LNCAP (cell line): ENCODE data around the gene CCDC159.

ENCODE experiments used
- TF ChIP-seq, protein P1 (sequence below): fragments of 450-650 bp; IDR thresholded peaks from 2 replicates; pipeline ENCODE4 v1.5.1; 2017; ENCODE audit warnings: mild to moderate bottlenecking

Gene CCDC159

DNA sequence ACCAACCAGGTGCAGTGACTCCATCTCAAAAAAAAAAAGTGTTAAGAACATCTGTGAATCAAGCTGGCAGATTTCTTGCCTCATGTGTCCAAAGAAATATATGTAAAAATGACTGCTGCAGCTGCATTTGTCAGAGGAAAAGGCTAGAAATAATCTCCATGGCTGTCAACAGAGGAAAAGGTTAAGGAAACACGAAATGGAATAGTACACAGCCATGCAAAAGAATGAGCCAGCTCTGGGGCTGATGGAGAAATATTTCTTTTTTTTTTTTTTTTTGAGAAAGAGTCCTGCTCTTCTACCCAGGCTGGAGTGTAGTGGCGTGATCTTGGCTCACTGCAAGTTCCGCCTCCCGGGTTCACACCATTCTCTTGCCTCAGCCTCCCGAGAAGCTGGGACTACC, 13.5 kb upstream of the CCDC159 start:
- TF ChIP-seq, protein P1, sequence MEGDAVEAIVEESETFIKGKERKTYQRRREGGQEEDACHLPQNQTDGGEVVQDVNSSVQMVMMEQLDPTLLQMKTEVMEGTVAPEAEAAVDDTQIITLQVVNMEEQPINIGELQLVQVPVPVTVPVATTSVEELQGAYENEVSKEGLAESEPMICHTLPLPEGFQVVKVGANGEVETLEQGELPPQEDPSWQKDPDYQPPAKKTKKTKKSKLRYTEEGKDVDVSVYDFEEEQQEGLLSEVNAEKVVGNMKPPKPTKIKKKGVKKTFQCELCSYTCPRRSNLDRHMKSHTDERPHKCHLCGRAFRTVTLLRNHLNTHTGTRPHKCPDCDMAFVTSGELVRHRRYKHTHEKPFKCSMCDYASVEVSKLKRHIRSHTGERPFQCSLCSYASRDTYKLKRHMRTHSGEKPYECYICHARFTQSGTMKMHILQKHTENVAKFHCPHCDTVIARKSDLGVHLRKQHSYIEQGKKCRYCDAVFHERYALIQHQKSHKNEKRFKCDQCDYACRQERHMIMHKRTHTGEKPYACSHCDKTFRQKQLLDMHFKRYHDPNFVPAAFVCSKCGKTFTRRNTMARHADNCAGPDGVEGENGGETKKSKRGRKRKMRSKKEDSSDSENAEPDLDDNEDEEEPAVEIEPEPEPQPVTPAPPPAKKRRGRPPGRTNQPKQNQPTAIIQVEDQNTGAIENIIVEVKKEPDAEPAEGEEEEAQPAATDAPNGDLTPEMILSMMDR: no peak

DNA sequence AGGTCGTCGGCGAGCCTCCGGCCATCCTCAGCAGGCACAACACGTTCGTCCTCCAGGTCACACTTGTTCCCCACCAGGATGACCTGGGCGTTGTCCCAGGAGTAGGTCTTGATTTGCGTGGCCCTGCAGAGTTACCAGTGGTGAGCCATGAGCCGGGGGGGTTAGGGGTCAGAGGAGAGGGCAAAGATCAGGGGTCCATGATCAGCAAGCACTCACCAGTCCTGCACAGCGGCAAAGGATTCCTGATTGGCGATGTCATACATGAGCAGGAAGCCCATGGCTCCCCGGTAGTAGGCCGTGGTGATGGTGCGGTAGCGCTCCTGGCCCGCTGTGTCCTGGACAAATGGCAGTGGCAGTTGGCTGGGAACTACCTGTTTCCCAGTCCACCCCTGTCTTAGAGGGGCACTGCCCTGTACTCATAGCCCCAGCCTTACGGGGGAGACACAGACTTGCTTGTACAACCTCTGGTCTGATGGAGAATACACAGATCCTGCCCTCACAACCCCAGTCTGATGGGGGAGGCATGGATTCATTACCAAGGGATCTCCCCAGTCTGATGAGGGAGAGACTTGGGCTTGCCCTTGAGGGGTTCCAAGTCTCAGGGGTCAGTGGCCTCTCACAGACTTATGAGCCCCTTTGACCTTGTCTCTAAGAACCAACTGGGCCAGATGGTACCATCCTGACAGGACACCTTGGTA, 10.7 kb upstream of the CCDC159 start:
- TF ChIP-seq, protein P1: no peak

DNA sequence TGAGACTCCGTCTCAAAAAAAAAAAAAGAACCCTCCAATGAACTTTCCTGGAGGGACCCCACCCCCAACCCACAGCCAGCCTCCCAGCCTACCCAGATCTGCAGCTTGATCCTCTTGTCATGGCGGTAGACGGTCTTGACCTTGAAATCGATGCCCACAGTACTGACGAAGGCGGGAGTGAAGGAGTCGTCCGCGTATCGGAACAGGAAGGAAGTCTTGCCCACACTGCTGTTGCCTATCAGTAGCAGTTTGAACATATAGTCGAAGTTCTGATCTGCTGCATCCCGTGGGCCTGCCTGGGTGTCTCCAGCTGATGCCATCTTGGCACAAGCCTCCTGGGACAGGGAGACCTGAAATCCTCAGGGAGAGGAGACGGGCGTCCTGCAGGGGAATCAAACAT, 9.2 kb upstream of the CCDC159 start:
- TF ChIP-seq, protein P1: no peak

DNA sequence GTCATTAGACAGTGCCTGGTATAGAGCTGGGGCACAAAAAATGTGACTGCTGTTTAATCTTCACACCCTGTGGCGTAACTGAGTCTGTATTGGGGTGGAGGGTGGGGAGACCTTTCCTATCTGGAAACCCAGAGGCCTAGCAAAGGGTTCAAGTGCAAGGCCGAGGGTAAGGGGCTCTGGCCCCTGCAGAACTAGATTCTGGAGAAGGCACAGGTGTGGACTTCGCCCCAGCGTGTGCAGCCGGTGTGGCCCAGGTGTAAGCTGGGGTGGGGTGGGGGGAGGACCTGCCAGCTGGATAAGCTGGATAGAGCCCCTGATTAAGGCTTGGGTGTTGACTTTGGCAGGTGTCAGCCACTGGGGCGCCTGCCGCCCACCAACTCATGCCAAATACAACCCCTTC, 8.2 kb upstream of the CCDC159 start:
- TF ChIP-seq, protein P1: no peak

DNA sequence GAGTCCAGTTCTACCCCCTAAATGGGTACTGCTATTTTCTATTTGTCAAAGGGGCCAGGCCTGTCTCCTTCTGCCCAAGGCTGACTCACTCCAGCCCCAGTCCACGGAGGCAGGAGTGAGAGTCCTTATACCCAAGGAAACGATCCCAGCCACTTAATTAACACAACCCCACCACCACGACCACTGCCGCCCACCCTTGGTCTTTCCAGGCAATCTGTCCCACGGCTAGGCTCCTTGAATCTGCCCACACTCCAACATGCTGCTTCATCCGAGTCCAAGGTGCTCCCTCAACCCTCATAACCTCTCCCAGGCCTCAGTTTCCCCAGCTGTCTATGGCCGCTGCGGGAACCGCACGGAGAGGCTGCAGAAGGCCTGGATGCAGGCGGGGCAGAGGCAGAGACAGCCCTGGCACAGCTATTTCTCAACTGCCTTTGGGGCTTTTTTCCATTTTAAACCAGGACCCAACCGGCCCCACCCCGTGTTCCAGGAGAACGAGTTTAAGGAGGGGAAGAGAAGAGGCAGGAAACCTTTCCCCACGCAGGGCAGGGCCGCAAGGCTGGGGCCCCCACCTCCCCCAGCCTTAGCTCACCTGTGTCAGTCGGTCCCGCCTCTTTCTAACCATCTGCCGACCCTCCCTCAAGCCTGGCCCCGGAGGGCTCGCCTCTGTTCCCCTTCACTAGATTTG, 7.6 kb upstream of the CCDC159 start:
- TF ChIP-seq, protein P1: no peak

DNA sequence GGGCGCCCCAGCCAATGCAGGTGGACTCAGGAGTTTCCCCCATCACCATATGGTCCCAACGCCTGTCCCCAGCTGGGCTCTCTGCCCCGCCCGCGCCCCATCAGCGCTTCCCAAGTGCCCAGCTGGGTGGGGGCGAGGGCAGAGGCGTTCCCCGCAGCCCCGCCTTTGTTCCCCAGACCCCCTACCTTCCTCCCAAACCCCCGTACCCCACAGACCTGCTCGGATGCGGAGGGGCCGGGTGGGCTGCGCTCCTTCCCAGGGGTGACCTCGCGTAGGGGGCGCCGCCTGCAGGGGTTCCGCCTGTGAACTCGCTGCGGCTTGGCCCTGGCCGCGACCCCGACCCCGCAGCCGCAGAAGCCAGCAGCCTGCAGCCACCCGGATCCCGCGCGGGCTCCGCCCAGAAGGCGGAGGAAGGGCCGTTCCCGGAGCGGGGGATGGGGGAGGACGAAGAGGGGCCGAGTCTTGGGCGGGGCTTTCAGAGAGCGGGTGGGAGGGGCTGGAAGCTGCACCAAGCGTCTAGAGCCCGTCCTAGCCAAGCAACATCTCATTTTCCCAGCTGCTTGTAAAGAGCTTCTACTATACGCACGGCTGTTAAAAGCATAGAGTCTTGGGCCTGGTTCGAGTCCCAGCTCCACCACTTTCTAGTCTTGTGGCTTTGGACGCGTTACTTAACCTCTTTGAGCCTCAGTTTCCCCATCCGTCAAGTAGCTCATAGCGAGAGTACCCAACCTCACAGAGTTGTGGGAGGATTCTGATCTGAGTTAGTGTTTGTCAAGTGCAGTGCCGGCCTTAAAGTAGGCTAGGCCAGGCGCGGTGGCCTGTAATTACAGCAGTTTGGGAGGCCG, 6.8 kb upstream of the CCDC159 start, which contains the start of gene RAB3D:
RAB3D (minus strand) TSS at position 404 of the 845 bp plus-strand sequence. CDS start 2,258 bp downstream, outside the sequence.
- TF ChIP-seq, protein P1: no peak

DNA sequence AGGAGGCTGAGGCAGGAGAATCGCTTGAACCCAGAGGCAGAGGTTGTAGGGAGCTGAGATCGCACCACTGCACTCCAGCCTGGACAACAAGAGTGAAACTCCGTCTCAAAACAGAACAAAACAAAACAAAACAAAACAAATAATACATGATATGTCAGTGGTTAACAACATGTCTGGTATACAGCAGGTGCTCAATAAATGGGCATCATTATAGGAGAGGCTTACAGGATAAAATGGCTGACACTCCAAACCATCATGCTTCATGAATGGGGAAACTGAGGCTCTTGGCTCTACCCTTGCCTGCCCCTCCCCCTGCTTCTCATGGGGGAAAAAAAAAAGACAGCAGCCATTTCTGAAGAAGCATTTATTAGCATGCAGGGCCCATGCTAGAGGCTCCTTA, 3.9 kb upstream of the CCDC159 start:
- TF ChIP-seq, protein P1: no peak
